Astrocyte of the cerebellum (primary cell): ENCODE results near the gene GFRA1.

ENCODE experiments used
- DNase-seq: peaks from one replicate; pipeline ENCODE4 v3.0.0-alpha.2; 2011; ENCODE audit warnings: low read depth
- H3K4me3 ChIP-seq: 2 replicates; pipeline ENCODE4 v1.5.1; 2011; ENCODE audit warnings: mild to moderate bottlenecking, low read depth, low read length, moderate library complexity
- in situ Hi-C: cut with HindIII; loops from 2 replicates; pipeline ENCODE4 v1.10.0; 2017; ENCODE audit warnings: low sequenced_read_pairs
- TF ChIP-seq, protein P1 (sequence below): IDR thresholded peaks from 2 replicates; pipeline ENCODE4 v1.5.1; 2012; ENCODE audit warnings: low read length, low read depth, moderate library complexity, mild to moderate bottlenecking; ENCODE audit errors: missing control alignments

GFRA1 gene

GRCh38 chr10:116184512-116184794 lies 88.6 kb downstream of the GFRA1 start:
- in situ Hi-C loops = no loop called here
- no peak for DNase-seq
- TF ChIP-seq, protein P1, sequence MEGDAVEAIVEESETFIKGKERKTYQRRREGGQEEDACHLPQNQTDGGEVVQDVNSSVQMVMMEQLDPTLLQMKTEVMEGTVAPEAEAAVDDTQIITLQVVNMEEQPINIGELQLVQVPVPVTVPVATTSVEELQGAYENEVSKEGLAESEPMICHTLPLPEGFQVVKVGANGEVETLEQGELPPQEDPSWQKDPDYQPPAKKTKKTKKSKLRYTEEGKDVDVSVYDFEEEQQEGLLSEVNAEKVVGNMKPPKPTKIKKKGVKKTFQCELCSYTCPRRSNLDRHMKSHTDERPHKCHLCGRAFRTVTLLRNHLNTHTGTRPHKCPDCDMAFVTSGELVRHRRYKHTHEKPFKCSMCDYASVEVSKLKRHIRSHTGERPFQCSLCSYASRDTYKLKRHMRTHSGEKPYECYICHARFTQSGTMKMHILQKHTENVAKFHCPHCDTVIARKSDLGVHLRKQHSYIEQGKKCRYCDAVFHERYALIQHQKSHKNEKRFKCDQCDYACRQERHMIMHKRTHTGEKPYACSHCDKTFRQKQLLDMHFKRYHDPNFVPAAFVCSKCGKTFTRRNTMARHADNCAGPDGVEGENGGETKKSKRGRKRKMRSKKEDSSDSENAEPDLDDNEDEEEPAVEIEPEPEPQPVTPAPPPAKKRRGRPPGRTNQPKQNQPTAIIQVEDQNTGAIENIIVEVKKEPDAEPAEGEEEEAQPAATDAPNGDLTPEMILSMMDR = no peak
- H3K4me3 ChIP-seq = no peak overlapping the region

- TF ChIP-seq, protein P1 = no peak
- no peak for DNase-seq
- in situ Hi-C loops = no loop called here
- H3K4me3 ChIP-seq = no peak overlapping the region
These were observed 89.1 kb downstream of the GFRA1 start for GRCh38 chr10:116183733-116184511.

GRCh38 chr10:116182426-116182825 lies 90.6 kb downstream of the GFRA1 start:
- no peak for DNase-seq
- TF ChIP-seq, protein P1 = no peak
- no peak overlapping the region for H3K4me3 ChIP-seq
- in situ Hi-C loops = no loop called here

DNA sequence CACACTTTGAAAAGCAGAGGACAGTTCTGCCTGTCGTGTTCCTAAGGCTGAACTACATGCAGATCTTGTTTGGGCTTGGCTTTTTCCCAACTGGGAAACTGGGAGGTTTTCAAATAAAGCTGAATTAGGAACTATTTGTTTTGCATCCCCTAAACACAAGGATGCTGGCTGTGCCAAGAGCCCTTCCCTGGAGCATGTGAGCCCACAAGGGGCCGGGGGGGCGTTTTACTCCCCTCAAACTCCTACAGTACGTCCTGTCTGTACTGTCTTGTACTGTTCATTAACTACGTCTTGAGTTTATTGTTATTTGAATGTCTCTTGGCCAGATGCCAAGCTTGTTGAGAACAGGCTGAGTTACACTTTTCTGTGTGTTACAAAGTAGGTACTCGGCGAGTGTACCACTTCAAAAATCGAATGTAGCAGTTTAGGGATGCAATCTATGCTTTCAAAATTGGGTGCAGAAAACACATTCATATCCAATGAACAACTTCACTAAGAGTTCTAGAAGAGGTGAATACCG lies 94.9 kb downstream of the GFRA1 start:
- TF ChIP-seq, protein P1 = no peak
- no peak overlapping the region for H3K4me3 ChIP-seq
- in situ Hi-C loops = no loop called here
- no peak for DNase-seq

GRCh38 chr10:116175231-116175630 lies 97.8 kb downstream of the GFRA1 start:
- in situ Hi-C loops = no loop called here
- TF ChIP-seq, protein P1 = no peak
- no peak for DNase-seq
- H3K4me3 ChIP-seq = no peak overlapping the region

DNA sequence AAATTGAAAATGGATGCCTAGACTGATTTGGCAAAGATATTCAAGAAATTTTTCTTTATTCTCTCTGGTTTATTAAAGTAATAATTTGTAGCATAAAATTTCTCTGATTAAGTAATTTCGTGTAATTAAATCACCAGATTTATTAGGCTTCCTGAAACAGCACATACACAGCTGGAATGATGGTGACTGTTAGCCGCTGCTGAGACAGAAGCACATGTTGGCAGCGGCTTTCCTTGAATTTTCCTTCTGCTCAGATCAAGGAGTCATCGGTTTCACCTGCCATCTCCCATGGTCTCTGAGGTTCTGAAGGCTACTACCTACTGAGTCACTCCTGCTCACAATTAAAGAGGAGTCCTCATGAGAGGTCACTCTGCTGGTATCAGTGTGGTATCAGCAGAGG lies 101.5 kb downstream of the GFRA1 start:
- H3K4me3 ChIP-seq = no peak overlapping the region
- TF ChIP-seq, protein P1 = no peak
- in situ Hi-C loops = no loop called here
- DNase-seq = no peak
